ENCODE results near the gene CNOT1.

Gene CNOT1

DNA sequence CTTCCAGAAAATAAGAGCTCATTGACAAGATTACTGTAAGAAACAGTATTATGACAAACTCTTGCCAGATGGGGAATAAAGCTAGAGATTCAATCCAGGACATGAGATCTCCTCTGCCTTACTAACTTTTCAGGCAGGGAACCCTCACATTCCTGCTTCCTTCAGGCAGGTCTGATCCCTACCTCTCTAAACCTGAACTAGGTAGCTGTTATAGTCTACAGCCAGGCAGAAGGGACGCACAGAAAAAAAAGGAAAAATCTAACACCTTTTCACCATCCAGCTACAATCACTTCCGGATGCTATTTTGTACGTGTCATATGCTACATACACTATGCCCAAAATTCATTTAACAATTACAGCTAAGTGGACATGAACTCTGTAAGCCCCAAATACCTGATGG lies 41.2 kb downstream of the CNOT1 start:
- H3K79me2 ChIP-seq (ENCODE audit: low read length), result peaks cover 75% of the 10 kb centered on the region
- 0 out of 2 replicates have a peak, but pooled peaks cover 7% of the 10 kb centered on the region for H3F3A ChIP-seq (ENCODE audit: insufficient read depth, low read length)
- peaks cover 14% of the 10 kb centered on the region; the same call in 1 of the 2 replicates for H3K36me3 ChIP-seq (replicated peaks; ENCODE audit: insufficient read depth, low read length)
- H3K27ac ChIP-seq (ENCODE audit: low read length), result no peak overlapping the region
- no peak overlapping the region for H3K9ac ChIP-seq (ENCODE audit: low read length)
- no peak overlapping the region for H3K4me3 ChIP-seq (ENCODE audit: low read length)
- no peaks in the 10 kb centered on the region for H3K9me3 ChIP-seq (replicated peaks; ENCODE audit: insufficient read depth, low read length)
- H3K4me1 ChIP-seq (ENCODE audit: low read length), result no peaks in the 10 kb centered on the region
- H4K20me1 ChIP-seq (ENCODE audit: insufficient read depth, low read length), result no peaks in the 10 kb centered on the region
- H3K4me2 ChIP-seq (ENCODE audit: low read depth, low read length), result no peak overlapping the region
- DNase-seq, result no peak
- no peaks in the 10 kb centered on the region for H3K27me3 ChIP-seq (replicated peaks; ENCODE audit: insufficient read depth, low read length)
- no peak overlapping the region for H2AFZ ChIP-seq (ENCODE audit: low read length)
- TF ChIP-seq, protein P1, sequence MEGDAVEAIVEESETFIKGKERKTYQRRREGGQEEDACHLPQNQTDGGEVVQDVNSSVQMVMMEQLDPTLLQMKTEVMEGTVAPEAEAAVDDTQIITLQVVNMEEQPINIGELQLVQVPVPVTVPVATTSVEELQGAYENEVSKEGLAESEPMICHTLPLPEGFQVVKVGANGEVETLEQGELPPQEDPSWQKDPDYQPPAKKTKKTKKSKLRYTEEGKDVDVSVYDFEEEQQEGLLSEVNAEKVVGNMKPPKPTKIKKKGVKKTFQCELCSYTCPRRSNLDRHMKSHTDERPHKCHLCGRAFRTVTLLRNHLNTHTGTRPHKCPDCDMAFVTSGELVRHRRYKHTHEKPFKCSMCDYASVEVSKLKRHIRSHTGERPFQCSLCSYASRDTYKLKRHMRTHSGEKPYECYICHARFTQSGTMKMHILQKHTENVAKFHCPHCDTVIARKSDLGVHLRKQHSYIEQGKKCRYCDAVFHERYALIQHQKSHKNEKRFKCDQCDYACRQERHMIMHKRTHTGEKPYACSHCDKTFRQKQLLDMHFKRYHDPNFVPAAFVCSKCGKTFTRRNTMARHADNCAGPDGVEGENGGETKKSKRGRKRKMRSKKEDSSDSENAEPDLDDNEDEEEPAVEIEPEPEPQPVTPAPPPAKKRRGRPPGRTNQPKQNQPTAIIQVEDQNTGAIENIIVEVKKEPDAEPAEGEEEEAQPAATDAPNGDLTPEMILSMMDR (IDR thresholded peaks at IDR 0.05; ENCODE audit: low read length), result no peak
- TF ChIP-seq EZH2phosphoT487 (IDR thresholded peaks at IDR 0.05; ENCODE audit: low read length) (no peak), EZH2 (optimal IDR thresholded peaks at IDR 0.05; ENCODE audit: low read depth, low read length) (no peak)
- no peaks in the 10 kb centered on the region for H3K9me2 ChIP-seq (replicated peaks; ENCODE audit: insufficient read depth, low read length)

DNA sequence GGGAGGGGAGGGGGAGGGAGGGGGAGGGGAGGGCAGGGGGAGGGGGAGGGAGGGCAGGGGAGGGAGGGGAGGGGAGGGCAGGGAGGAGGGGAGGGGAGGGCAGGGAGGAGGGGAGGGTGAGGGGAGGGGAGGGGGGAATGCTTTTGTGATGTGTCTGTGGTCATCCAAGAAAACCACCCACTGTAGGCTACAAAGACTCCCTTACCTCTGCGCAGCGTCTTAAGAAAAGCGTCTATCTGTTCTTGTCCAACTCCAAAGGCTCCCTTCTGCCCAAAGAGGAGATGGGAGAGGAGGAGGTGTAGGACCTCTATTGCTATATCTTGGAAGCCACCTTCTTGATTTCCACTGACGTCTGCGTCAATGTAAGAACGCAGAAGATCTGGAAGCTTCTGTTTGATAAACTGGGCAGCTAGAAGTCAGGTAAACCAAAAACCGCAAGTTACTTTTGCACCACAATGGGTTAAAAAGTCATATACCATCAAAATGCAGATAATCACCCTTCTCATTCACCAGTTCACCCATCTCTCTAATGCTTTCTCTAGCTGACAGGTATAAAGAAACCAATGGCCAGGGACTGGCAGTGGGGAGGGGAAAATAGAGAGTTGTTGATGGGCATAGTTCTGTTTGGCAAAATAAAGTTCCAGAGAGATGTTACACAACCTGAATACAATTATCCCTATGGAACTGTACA lies 43.1 kb downstream of the CNOT1 start:
- Histone ChIP-seq H4K20me1 (ENCODE audit: insufficient read depth, low read length) (no peaks in the 10 kb centered on the region), H3F3A (ENCODE audit: insufficient read depth, low read length) (peaks cover 7% of the 10 kb centered on the region; the same call in 1 of the 2 replicates)

DNA sequence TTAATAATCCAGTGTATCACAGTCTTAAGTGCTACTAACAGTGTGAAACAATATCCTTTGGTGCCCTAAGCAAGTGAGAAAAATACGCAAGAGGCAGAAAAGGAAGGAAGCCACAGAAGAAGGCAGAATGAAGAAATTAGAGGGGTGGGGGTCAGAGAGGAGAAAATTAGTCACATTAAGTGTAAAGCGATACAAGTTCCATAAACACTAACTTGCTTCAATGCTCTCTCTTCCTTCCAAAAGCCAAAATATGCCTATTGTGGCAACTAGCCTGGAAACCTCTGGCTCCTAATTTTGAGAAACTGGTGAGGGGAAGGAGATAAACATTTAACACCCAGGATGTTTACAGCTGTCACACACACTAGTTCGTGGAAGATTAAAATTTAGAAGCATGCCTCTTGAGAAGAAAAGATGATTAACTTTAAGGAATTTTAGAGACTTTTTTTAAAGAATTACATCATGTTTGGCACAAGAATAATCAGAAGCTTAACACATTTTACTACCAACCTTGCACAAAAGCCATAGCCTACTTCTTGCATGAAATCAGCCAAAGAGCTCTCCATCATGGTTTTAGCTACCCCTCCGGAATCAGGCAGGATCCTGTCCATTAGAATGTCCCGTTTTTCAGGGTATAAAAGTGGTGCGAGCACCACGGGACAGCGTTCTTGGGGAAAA lies 44.7 kb downstream of the CNOT1 start:
- no peaks in the 10 kb centered on the region for H3K4me1 ChIP-seq (ENCODE audit: low read length)
- peaks cover 7% of the 10 kb centered on the region; the same call in 1 of the 2 replicates for H3F3A ChIP-seq (ENCODE audit: insufficient read depth, low read length)
- H3K36me3 ChIP-seq (replicated peaks; ENCODE audit: insufficient read depth, low read length), result peaks cover 22% of the 10 kb centered on the region
- H3K9me3 ChIP-seq (replicated peaks; ENCODE audit: insufficient read depth, low read length), result no peaks in the 10 kb centered on the region
- H2AFZ ChIP-seq (ENCODE audit: low read length), result no peak overlapping the region
- H3K9ac ChIP-seq (ENCODE audit: low read length), result no peak overlapping the region
- H3K27ac ChIP-seq (ENCODE audit: low read length), result no peak overlapping the region
- H3K4me2 ChIP-seq (ENCODE audit: low read depth, low read length), result no peak overlapping the region
- H3K9me2 ChIP-seq (replicated peaks; ENCODE audit: insufficient read depth, low read length), result no peaks in the 10 kb centered on the region
- H3K27me3 ChIP-seq (replicated peaks; ENCODE audit: insufficient read depth, low read length), result no peaks in the 10 kb centered on the region
- no peaks in the 10 kb centered on the region for H4K20me1 ChIP-seq (ENCODE audit: insufficient read depth, low read length)
- TF ChIP-seq EZH2 (optimal IDR thresholded peaks at IDR 0.05; ENCODE audit: low read depth, low read length) (no peak), EZH2phosphoT487 (IDR thresholded peaks at IDR 0.05; ENCODE audit: low read length) (no peak)
- TF ChIP-seq, protein P1 (IDR thresholded peaks at IDR 0.05; ENCODE audit: low read length), result no peak
- peaks cover 50% of the 10 kb centered on the region for H3K79me2 ChIP-seq (ENCODE audit: low read length)
- no peak overlapping the region for H3K4me3 ChIP-seq (ENCODE audit: low read length)
- no peak for DNase-seq

More for the DNA sequence above, 43.1 kb downstream of the CNOT1 start:
- Histone ChIP-seq H3K9me3 (replicated peaks; ENCODE audit: insufficient read depth, low read length) (no peaks in the 10 kb centered on the region), H3K4me3 (ENCODE audit: low read length) (no peak overlapping the region), H3K4me1 (ENCODE audit: low read length) (no peaks in the 10 kb centered on the region), H3K27ac (ENCODE audit: low read length) (no peak overlapping the region), H3K9me2 (replicated peaks; ENCODE audit: insufficient read depth, low read length) (no peaks in the 10 kb centered on the region), H3K79me2 (ENCODE audit: low read length) (peaks cover 63% of the 10 kb centered on the region), H3K4me2 (ENCODE audit: low read depth, low read length) (no peak overlapping the region), H2AFZ (ENCODE audit: low read length) (no peak overlapping the region), H3K27me3 (replicated peaks; ENCODE audit: insufficient read depth, low read length) (no peaks in the 10 kb centered on the region), H3K9ac (ENCODE audit: low read length) (no peak overlapping the region), H3K36me3 (replicated peaks; ENCODE audit: insufficient read depth, low read length) (peaks cover 14% of the 10 kb centered on the region; the same call in 1 of the 2 replicates)
- no peak for TF ChIP-seq EZH2 (optimal IDR thresholded peaks at IDR 0.05; ENCODE audit: low read depth, low read length)
- TF ChIP-seq, protein P1 (IDR thresholded peaks at IDR 0.05; ENCODE audit: low read length), result no peak
- no peak for TF ChIP-seq EZH2phosphoT487 (IDR thresholded peaks at IDR 0.05; ENCODE audit: low read length)
- DNase-seq, result no peak

Measured in MM.1S (cell line).